NOMO-1 treated with DMSO at 0.1 percent for 48 hours (cell line): ENCODE measurements around the gene GPR149.

Source experiments
- DNase-seq: peaks from one replicate; lab custom pipeline; 2025; ENCODE audit not compliant: unreplicated experiment; lab: John Stamatoyannopoulos, UW

GPR149 gene

GRCh38 chr3:154349223-154349622, 80.8 kb downstream of the GPR149 start:
- DNase-seq, result no peak

- DNase-seq, result no peak
Measured at GRCh38 chr3:154345422-154346122, 84.4 kb downstream of the GPR149 start.

GRCh38 chr3:154338570-154338969, 91.4 kb downstream of the GPR149 start:
- no peak for DNase-seq

DNA sequence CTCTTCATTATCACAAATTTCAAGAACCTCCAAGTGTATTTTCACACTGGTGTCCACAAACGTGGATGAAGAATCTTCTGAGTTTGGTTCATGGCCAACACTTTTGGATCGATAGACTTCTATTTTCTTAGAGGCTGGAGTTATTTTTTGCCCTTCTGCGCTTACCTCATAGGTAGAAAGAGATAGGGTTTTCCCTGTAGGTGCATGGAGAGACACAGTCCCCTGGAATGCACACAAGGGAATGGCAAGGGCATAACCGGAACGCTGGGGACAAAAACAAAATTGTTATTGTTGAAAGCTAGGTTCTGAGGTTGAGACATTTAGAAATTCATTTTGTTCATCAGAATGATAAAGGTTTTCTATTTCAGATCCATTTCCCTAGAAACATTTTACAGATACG, 92.0 kb downstream of the GPR149 start:
- DNase-seq, result no peak

DNA sequence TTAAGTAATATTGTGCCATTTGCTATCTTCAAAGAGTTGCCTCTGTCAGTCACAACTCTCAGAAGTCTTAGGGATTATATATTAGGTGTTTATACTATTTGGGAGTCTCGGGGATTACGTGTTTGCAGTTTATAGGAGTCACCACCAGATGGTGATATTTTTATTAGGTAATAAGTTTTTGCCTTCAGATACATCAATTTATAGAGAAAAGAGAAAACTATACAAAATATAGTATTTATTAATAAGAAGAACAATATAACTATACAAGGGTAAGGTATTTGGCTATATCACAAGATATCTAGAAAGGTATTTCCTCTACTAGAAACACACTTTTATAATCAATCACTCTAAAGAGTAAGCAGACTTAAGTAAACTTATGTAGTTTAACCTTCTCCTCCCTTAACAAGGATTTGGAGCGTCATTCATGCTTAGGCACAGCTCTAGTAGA, 95.0 kb downstream of the GPR149 start:
- DNase-seq, result peak; percentile 41

DNA sequence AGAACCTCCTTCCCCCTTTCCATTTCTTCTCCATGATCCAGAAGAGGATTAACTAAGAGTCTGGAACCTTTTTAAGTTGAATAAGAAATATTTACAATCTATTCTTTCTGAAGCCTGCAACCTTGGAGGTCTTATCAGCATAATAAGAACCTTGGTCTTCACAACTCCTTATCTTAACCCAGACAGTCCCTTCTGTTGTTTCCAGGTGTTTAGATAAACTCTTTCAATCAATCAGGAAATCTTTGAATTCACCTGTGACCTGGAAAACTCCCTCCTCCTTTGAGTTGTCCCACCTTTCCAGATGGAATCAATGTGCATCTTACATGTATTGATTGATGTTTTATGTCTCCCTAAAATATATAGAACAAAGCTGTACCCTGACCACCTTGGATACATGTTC, 102.1 kb downstream of the GPR149 start:
- no peak for DNase-seq

GRCh38 chr3:154324919-154325318, 105.1 kb downstream of the GPR149 start:
- no peak for DNase-seq

DNA sequence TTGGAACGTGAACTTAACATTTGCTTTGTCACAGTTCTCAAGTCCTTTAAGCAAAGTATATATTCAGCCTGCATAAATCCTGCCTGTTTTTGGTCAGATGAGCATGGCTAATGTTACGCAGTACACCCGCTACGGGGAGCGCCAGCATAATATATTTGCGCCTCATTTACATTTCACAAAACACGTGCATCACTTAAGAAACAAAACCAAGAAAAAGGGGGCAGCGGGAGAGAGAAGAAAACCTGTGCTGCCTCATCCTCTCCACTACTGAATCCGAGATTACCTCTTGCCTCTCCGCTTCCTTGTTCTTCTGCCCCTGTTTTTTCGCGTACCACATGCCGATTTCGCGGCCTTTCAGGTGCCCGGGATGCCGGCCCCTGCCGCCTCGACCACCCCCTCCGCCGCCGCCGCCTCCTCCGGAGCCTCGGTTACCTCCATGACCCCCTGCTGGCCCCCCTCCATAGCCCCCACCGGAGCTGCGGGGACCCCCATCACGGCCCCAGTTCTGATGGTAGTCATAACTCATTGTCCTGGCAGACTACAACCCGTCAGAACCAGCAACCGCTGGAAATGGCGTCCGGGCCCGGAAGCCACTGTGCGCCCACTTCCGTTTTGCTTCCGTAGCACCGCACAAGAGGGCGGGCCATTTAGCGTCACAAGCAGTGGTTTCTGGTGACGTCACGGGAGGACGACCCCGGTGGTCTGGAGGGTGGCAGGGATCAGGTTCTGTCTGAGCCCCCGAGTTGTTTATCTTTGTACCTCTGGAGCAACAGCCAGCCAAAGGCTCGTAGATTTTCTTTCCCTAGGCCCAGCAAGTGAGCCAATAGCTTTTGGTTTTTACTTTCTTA, 105.9 kb downstream of the GPR149 start, which contains the start of gene DHX36:
Gene DHX36 (minus strand): TSS at position 597 of the 848 bp plus-strand sequence. CDS start 71 bp downstream, at position 526.
- peak; percentile 92 for DNase-seq

- no peak for DNase-seq
Measured at GRCh38 chr3:154316974-154317767, 112.8 kb downstream of the GPR149 start.

GRCh38 chr3:154314152-154314551, 115.8 kb downstream of the GPR149 start:
- no peak for DNase-seq

DNA sequence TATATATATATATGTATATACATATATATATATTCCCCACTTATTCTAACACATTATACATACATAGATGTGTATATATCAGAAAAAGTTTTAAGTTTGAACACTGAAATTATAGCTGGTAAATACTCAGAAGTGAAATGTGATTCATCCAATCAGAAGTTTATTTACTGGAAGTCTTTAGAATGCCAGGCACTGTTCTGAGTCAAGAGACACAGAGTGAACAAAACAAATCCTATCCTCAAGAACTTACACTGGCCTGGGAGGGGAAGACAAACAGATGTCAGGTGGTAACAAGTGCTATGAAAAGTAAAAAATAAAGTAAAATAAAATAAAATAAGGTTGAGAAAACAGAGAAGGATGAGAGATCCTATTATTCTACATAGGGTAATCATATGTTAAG, 119.2 kb downstream of the GPR149 start:
- DNase-seq, result no peak

- DNase-seq, result no peak
Measured at GRCh38 chr3:154307363-154307762, 122.6 kb downstream of the GPR149 start.

- DNase-seq, result no peak
Measured at GRCh38 chr3:154304936-154305335, 125.1 kb downstream of the GPR149 start.

DNA sequence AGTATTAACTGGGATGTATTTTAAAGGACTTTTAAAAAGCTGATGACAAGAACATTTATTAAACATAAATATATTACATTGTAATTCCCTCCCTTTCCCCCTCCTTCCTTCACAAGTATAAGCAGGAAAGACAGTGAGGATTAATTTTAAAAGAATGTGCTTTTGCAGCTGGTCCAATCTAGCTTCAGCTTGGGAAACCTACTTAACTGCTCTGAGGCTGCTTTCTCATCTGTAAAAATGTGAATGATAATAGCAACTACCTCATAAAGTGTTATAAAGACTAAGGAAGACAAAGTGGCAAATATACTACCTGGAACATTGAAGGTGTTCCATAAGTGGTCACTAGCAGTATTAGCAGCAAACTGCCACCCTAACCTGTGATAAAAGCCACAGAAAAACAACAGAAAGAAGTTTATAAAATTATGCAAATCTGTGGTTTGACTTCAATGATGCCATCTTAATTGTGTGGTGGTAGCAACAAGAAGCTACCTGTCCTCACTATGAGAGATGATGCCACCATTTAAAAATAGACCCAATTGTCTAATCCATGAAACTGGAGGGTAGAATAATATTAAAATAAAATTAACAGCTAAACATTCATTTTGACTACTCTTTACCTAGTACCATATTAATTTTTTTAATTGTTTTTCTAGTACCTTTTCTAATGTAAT, 125.7 kb downstream of the GPR149 start:
- DNase-seq, result no peak

DNA sequence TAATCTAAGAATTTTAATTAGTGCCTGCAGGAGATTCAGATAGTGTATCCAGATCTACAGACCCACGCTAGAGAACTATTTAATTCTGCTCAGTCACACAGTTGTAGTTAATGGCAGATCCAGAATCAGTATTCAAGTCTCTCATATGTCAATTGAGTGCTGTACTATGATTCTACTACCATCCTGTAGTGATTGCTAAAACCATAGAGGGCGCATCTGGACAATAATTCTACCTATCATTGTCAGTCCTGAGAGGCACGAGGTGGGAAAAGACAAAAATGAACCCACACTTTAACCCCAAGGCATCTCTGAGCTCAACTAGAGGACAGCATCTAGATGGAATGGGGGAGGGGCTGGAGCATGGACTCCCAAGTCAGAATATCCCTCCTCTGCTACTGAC, 128.4 kb downstream of the GPR149 start:
- DNase-seq, result no peak

GRCh38 chr3:154294016-154294415, 136.0 kb downstream of the GPR149 start:
- no peak for DNase-seq

DNA sequence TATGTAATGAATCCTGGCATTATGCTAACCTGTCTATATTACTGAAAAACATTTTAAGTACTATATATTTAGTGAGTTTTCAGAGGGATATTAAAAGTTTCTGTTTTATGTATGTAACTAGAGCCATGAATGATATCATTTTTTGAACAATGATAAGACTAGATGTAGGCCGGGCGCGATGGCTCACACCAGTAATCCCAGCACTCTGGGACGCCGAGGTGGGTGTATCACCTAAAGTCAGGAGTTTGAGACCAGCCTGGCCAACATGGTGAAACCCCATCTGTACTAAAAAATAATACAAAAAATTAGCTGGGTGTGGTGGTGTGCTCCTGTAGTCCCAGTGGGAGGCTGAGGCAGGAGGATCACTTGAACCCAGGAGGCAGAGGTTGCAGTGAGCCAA, 139.8 kb downstream of the GPR149 start:
- DNase-seq, result no peak
